Fibroblast of the aortic adventitia (primary cell): Measurements from ENCODE around the gene KCNMB1. TPM values are rescaled to one million over a fixed set of nuclear protein-coding genes. Genes with fewer than 3 reads are reported as not detected.

Experiments used
- DNase-seq: peaks from one replicate; pipeline ENCODE4 v3.0.0-alpha.2; 2010; ENCODE audit warnings: low read depth
- H3K4me3 ChIP-seq: 2 replicates; pipeline ENCODE4 v1.5.1; 2011; ENCODE audit warnings: low read depth, mild to moderate bottlenecking, control low read depth, low read length, moderate library complexity
- total RNA-seq: library from RNA; depleted of rRNA; stranded (reverse); fragments of >200 nt; gene quantifications from 2 replicates; pipeline ENCODE4 v1.2.3, GENCODE V29; 2012; ENCODE audit warnings: low replicate concordance
- TF ChIP-seq, protein P1 (sequence below): IDR thresholded peaks from 2 replicates; pipeline ENCODE4 v1.5.1; 2011; ENCODE audit warnings: mild to moderate bottlenecking, low read length, control low read depth, inconsistent platforms; ENCODE audit not compliant: insufficient read depth

Gene KCNMB1
- total RNA-seq, 1 donor = not detected

DNA sequence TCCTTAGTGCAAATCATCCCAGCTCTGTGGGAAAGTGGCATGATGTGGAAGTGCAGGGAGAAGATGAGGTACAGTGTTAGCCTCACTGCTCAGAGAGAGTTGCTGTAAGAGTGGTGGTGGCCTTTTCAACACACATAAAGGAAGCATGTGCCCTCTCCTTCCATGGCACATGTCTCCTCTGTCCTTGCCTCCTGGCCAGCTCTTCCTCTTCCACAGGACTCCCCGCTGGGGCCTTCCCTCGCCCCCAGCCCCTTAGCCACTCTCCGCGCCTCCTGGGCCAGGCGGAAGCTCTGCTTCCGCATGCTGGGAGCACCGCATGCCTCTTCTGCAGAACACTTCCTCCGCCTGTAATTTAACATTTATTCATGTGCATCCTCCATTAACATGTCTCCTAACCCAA, 4.8 kb upstream of the KCNMB1 start:
- TF ChIP-seq, protein P1, sequence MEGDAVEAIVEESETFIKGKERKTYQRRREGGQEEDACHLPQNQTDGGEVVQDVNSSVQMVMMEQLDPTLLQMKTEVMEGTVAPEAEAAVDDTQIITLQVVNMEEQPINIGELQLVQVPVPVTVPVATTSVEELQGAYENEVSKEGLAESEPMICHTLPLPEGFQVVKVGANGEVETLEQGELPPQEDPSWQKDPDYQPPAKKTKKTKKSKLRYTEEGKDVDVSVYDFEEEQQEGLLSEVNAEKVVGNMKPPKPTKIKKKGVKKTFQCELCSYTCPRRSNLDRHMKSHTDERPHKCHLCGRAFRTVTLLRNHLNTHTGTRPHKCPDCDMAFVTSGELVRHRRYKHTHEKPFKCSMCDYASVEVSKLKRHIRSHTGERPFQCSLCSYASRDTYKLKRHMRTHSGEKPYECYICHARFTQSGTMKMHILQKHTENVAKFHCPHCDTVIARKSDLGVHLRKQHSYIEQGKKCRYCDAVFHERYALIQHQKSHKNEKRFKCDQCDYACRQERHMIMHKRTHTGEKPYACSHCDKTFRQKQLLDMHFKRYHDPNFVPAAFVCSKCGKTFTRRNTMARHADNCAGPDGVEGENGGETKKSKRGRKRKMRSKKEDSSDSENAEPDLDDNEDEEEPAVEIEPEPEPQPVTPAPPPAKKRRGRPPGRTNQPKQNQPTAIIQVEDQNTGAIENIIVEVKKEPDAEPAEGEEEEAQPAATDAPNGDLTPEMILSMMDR = no peak
- H3K4me3 ChIP-seq = no peak overlapping the region
- no peak for DNase-seq

DNA sequence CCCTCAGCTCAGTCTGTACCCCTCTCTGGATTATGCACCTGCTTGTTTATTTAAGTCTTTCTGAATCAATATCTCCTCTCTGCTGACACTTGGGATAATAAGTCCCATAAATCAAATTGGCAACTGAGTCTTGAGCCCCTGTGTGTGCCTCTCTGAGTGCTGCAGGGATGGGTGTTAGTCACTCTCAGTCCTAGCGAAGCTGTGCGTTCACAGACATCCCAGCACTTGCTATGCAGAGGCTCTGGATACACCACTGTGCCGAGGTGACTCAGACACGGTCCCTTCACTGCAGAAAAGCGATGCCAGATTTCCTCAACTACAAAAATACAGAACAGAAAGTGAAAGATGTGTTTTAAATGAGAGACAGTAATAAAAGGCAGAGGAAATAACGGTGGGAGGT, 4.1 kb upstream of the KCNMB1 start:
- TF ChIP-seq, protein P1 = no peak
- DNase-seq = no peak
- no peak overlapping the region for H3K4me3 ChIP-seq

DNA sequence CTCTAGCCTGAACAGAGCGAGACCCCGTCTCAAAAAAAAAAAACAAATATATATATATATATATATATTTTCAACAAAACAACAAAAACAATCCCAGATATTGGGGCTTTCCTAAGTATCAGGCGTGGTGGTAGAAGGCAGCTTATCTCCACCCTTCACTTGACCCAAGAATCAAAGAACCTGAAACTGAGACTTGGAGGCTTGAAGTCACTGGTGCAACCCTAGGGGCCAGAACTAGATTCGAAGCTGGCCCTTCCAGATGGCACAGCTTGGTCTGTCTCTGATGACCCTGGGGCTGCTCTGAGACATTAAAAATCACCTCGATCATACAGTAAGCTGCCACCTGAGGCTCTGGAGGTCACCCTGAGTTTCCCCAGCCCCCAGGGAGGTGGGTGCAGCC, 1.3 kb upstream of the KCNMB1 start:
- no peak for DNase-seq
- TF ChIP-seq, protein P1 = no peak
- H3K4me3 ChIP-seq = no peak overlapping the region

- H3K4me3 ChIP-seq = no peak overlapping the region
- no peak for DNase-seq
- TF ChIP-seq, protein P1 = no peak
Observed at GRCh38 chr5:170389550-170389892, 354 bp upstream of the KCNMB1 start.

- TF ChIP-seq, protein P1 = no peak
- DNase-seq = no peak
- H3K4me3 ChIP-seq = no peak overlapping the region
Observed at GRCh38 chr5:170387775-170388639, 1.2 kb downstream of the KCNMB1 start.

DNA sequence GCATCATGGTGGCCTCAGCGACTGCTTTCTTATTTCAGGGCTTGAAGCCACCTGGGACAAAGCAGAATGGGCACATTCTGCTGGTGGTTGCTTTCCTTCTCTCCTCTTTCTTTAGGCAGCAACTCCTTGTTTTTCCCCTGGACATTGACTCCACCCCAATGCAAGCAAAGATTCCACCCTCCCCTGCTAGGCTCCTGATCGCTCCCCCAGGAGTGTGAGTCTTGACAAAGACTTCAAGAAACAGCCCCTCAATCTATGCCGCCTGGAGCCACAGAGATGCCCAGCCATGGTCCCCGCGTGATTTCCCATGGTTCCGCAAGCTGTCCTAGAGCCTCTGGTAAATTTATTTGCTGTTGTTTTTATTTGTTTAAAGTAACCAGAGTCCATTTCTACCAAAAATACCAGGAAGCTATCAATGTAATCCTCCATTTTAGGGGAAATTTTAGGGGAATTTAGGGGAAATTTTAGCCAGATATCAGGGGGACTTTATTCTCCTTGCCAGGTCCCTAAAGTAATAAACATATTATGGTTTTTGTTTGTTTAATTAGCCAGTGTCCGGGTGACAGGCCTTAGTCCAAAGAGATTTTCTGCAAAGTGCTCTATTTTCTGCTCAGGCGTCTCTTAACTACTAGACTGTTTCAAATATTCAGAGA, 2.3 kb downstream of the KCNMB1 start:
- no peak for DNase-seq
- H3K4me3 ChIP-seq = no peak overlapping the region
- TF ChIP-seq, protein P1 = no peak
